ENCODE data around the gene TLE4.

Gene TLE4

GRCh38 chr9:79572608-79573411 is 1.0 kb downstream of the TLE4 start:
- DNase-seq = peak; percentile 80

- peak; percentile 77 for DNase-seq
These were observed 1.7 kb downstream of the TLE4 start for GRCh38 chr9:79573412-79573923.

- no peak for DNase-seq
These were observed 2.4 kb downstream of the TLE4 start for GRCh38 chr9:79574136-79574535.

- no peak for DNase-seq
These were observed 3.0 kb downstream of the TLE4 start for GRCh38 chr9:79574781-79575180.

- no peak for DNase-seq
These were observed 3.8 kb downstream of the TLE4 start for GRCh38 chr9:79575547-79575946.

- DNase-seq = no peak
These were observed 6.4 kb downstream of the TLE4 start for GRCh38 chr9:79577969-79578723.

- DNase-seq = no peak
These were observed 7.1 kb downstream of the TLE4 start for GRCh38 chr9:79578891-79579290.

GRCh38 chr9:79579624-79580023 is 7.9 kb downstream of the TLE4 start:
- no peak for DNase-seq

GRCh38 chr9:79580055-79580454 is 8.3 kb downstream of the TLE4 start:
- DNase-seq = no peak

GRCh38 chr9:79581388-79581787 is 9.6 kb downstream of the TLE4 start:
- DNase-seq = no peak

- no peak for DNase-seq
These were observed 10.0 kb downstream of the TLE4 start for GRCh38 chr9:79581794-79582193.

GRCh38 chr9:79583952-79584654 is 12.3 kb downstream of the TLE4 start:
- DNase-seq = peak; percentile 67

GRCh38 chr9:79584655-79584982 is 12.9 kb downstream of the TLE4 start:
- DNase-seq = no peak

- DNase-seq = no peak
These were observed 16.9 kb downstream of the TLE4 start for GRCh38 chr9:79588488-79589223.

GRCh38 chr9:79591458-79591857 is 19.7 kb downstream of the TLE4 start:
- no peak for DNase-seq

- no peak for DNase-seq
These were observed 21.1 kb downstream of the TLE4 start for GRCh38 chr9:79592726-79593493.

- DNase-seq = no peak
These were observed 27.0 kb downstream of the TLE4 start for GRCh38 chr9:79598562-79599345.

- DNase-seq = no peak
These were observed 28.7 kb downstream of the TLE4 start for GRCh38 chr9:79600466-79600865.

GRCh38 chr9:79603222-79603920 is 31.6 kb downstream of the TLE4 start:
- no peak for DNase-seq

GRCh38 chr9:79604149-79604548 is 32.4 kb downstream of the TLE4 start:
- DNase-seq = no peak

Measured in activated CD8-positive, alpha-beta memory T cell treated with anti-CD3 and anti-CD28 coated beads, Interleukin-2, amount 50 U/mL, for 48 hours (primary cell).